Activated CD4-positive, CD25-positive, alpha-beta regulatory T cell treated with anti-CD3 and anti-CD28 coated beads, Interleukin-2, amount 50 U/mL, for 72 hours (primary cell): ENCODE results near the gene TRAPPC10.
"Not testable (repeated sequence)": the region's sequence is repeated elsewhere in the genome, so short reads cannot be mapped to it uniquely, and the experiment has no call there.

ENCODE experiments used
- DNase-seq: peaks from one replicate; pipeline ENCODE4 v3.0.0; 2021

The TRAPPC10 gene

GRCh38 chr21:44072111-44072510 is 60.0 kb downstream of the TRAPPC10 start:
- no peak for DNase-seq

GRCh38 chr21:44074315-44074958 is 62.3 kb downstream of the TRAPPC10 start:
- DNase-seq: no peak

GRCh38 chr21:44076316-44076715 is 64.2 kb downstream of the TRAPPC10 start:
- no peak for DNase-seq

GRCh38 chr21:44078411-44078981 is 66.4 kb downstream of the TRAPPC10 start:
- no peak for DNase-seq

- DNase-seq: no peak
Observed at GRCh38 chr21:44079446-44079845, 67.3 kb downstream of the TRAPPC10 start.

GRCh38 chr21:44079846-44080245 is 67.7 kb downstream of the TRAPPC10 start:
- DNase-seq: no peak

- DNase-seq: no peak
Observed at GRCh38 chr21:44082648-44083440, 70.7 kb downstream of the TRAPPC10 start.

GRCh38 chr21:44083631-44084291 is 71.7 kb downstream of the TRAPPC10 start:
- peak; percentile 45 for DNase-seq

GRCh38 chr21:44084496-44085241 is 72.6 kb downstream of the TRAPPC10 start:
- no peak for DNase-seq

GRCh38 chr21:44085491-44086321 is 73.6 kb downstream of the TRAPPC10 start:
- no peak for DNase-seq

- no peak for DNase-seq
Observed at GRCh38 chr21:44086636-44087425, 74.7 kb downstream of the TRAPPC10 start.

- no peak for DNase-seq
Observed at GRCh38 chr21:44087426-44088400, 75.6 kb downstream of the TRAPPC10 start.

GRCh38 chr21:44088401-44088780 is 76.3 kb downstream of the TRAPPC10 start:
- DNase-seq: no peak

- DNase-seq: no peak
Observed at GRCh38 chr21:44089001-44089911, 77.1 kb downstream of the TRAPPC10 start.

GRCh38 chr21:44090325-44090724 is 78.2 kb downstream of the TRAPPC10 start:
- no peak for DNase-seq

- no peak for DNase-seq
Observed at GRCh38 chr21:44092211-44092610, 80.1 kb downstream of the TRAPPC10 start.

GRCh38 chr21:44093761-44094160 is 81.7 kb downstream of the TRAPPC10 start:
- no peak for DNase-seq

- no peak for DNase-seq
Observed at GRCh38 chr21:44094832-44095231, 82.7 kb downstream of the TRAPPC10 start.

- DNase-seq: not testable (repeated sequence)
Observed at GRCh38 chr21:44098507-44098906, 86.4 kb downstream of the TRAPPC10 start.
